ENCODE measurements around the gene FMNL2.

DNA sequence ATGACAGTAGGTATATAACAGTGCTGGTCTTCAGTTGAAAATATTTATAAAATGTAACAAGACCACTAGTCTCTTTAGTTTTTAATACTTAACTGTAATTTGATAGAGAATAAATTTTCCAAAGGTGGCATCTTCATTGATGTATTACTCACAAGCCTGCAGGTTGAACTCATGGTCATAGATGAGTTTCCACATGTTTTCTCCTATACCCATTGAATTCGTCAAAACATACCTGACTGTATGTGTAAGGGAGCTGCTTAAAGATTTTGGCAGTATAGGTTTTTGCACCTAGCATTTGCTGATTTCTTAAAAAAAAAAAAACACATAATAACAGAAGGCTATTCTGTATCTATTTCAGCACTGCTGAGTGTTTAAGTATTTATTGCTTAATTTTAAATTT lies 112.9 kb downstream of the FMNL2 start:
- TF ChIP-seq, protein P1, sequence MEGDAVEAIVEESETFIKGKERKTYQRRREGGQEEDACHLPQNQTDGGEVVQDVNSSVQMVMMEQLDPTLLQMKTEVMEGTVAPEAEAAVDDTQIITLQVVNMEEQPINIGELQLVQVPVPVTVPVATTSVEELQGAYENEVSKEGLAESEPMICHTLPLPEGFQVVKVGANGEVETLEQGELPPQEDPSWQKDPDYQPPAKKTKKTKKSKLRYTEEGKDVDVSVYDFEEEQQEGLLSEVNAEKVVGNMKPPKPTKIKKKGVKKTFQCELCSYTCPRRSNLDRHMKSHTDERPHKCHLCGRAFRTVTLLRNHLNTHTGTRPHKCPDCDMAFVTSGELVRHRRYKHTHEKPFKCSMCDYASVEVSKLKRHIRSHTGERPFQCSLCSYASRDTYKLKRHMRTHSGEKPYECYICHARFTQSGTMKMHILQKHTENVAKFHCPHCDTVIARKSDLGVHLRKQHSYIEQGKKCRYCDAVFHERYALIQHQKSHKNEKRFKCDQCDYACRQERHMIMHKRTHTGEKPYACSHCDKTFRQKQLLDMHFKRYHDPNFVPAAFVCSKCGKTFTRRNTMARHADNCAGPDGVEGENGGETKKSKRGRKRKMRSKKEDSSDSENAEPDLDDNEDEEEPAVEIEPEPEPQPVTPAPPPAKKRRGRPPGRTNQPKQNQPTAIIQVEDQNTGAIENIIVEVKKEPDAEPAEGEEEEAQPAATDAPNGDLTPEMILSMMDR (tag by site-specific recombination; IDR thresholded peaks at IDR 0.05) = no peak
- TF ChIP-seq ELK4 (IDR thresholded peaks at IDR 0.05; ENCODE audit: borderline replicate concordance, low read depth, low read length) (no peak), GLIS2 (tag by site-specific recombination; IDR thresholded peaks at IDR 0.05) (no peak), MEIS1 (CRISPR knock-in tag; IDR thresholded peaks at IDR 0.05; ENCODE audit: borderline replicate concordance) (no peak), ZNF48 (tag by site-specific recombination; IDR thresholded peaks at IDR 0.05) (no peak), YY1 (tag by site-specific recombination; IDR thresholded peaks at IDR 0.05) (no peak), ZNF274 (IDR thresholded peaks at IDR 0.05; ENCODE audit: low read length) (no peak), ZNF274 (tag by site-specific recombination; IDR thresholded peaks at IDR 0.05; ENCODE audit: borderline replicate concordance) (no peak), ZNF776 (tag by site-specific recombination; IDR thresholded peaks at IDR 0.05; ENCODE audit: borderline replicate concordance) (no peak), ZNF132 (tag by site-specific recombination; IDR thresholded peaks at IDR 0.05; ENCODE audit: borderline replicate concordance) (no peak), MYNN (tag by site-specific recombination; IDR thresholded peaks at IDR 0.05; ENCODE audit: borderline replicate concordance) (no peak), ZNF660 (tag by site-specific recombination; IDR thresholded peaks at IDR 0.05) (no peak)

All from HEK293 (cell line).